Tibial artery (tissue), 4 donors: ENCODE results near the gene MIOX.

Experiments
- DNase-seq, 2 donors: peaks; one replicate each; pipeline ENCODE4 v3.0.0-alpha.2; 2019
- H3K27ac ChIP-seq, 2 donors: fragments of 200-600 bp; sonication (generic) in 1 of 2; 1 replicate in 1 of 2; 2 replicates in 1 of 2; pipeline ENCODE4 v1.5.1; 2018 to 2019; ENCODE audit warnings: mild to moderate bottlenecking in 1 of 2
- H3K27me3 ChIP-seq, 2 donors: fragments of 200-600 bp; sonication (generic) in 1 of 2; one replicate each; pipeline versions ENCODE4 v1.5.1 to v1.6.0; 2016 to 2019
- H3K36me3 ChIP-seq, 3 donors: fragments of 200-600 bp; sonication (generic) in 2 of 3; one replicate each; pipeline ENCODE4 v1.5.1; 2016 to 2019; ENCODE audit warnings: mild to moderate bottlenecking in 2 of 3
- H3K4me1 ChIP-seq, 4 donors: fragments of 200-600 bp; sonication (generic) in 2 of 4; 1 replicate in 3 of 4; 2 replicates in 1 of 4; pipeline ENCODE4 v1.5.1; 2016 to 2019
- H3K4me3 ChIP-seq, 2 donors: fragments of 200-600 bp; sonication (generic) in 1 of 2; 1 replicate in 1 of 2; 2 replicates in 1 of 2; pipeline ENCODE4 v1.5.1; 2018 to 2019; ENCODE audit warnings: mild to moderate bottlenecking in 2 of 2
- H3K9me3 ChIP-seq, 3 donors: fragments of 200-600 bp; sonication (generic) in 1 of 3; one replicate each; pipeline ENCODE4 v1.5.1; 2016 to 2019
- CTCF ChIP-seq, 2 experiments: fragments of 200-600 bp in 1 of 2; fragments of 450-650 bp in 1 of 2; IDR thresholded peaks; one replicate each; pipeline ENCODE4 v1.5.1; 2017 to 2019; ENCODE audit warnings: antibody characterized with exemption in 2 of 2, mild to moderate bottlenecking in 1 of 2, moderate library complexity in 1 of 2
- intact Hi-C: fragments of 100-400 bp; cut with DNase I; formaldehyde crosslinking; loops from one replicate; pipeline ENCODE4 v1.15.0; 2023; ENCODE audit warnings: low total_unique reads

Gene MIOX

DNA sequence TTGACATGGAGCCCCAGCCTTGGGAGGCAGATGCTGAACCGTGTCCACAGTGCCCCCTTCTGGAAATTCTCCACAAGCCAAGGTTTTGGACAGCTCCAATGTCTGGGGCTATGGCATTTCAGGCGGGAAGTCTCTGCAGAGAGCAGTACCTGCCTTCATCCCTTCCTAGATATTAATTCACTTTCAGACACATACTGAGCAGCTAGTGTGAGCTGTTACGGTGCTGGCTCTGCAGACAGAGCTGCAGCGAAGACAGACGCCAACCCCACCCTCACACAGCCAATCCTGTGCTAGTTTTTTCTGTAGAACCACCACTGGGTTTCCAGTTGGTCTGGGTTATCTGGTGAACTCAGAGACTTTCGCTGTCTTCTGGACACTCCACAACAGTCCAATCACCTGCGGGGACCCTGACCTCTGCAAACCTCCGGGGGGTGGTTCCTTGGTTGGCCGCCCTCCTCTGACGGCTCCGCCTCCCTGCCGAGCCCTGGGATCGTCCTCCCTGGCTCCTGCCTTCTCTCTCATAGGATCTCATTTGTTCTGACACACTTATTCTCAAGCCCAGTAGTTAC lies 11.7 kb downstream of the MIOX start:
- intact Hi-C loops, result no loop called here
- peak in 1 of 2 donors; percentile 55 for DNase-seq
- peak; percentile 38 to 44 for TF ChIP-seq CTCF (IDR thresholded peaks at IDR 0.05)

GRCh38 chr22:50500452-50500851 lies 13.8 kb downstream of the MIOX start:
- DNase-seq, result no peak
- intact Hi-C loops, result loop anchor here (10.0 kb wide), 1 partner anchor 256 kb away; the partner anchor contains the start of gene TUBGCP6

More for the DNA sequence above, 11.7 kb downstream of the MIOX start:
- no peak overlapping the region for H3K4me3 ChIP-seq
- H3K36me3 ChIP-seq, result peaks cover 12 to 16% (median 13%) of the 10 kb centered on the region in 3 donors
- H3K9me3 ChIP-seq, result no peaks in the 10 kb centered on the region
- H3K27ac ChIP-seq, result no peak overlapping the region
- no peaks in the 10 kb centered on the region for H3K4me1 ChIP-seq
- no peaks in the 10 kb centered on the region for H3K27me3 ChIP-seq

DNA sequence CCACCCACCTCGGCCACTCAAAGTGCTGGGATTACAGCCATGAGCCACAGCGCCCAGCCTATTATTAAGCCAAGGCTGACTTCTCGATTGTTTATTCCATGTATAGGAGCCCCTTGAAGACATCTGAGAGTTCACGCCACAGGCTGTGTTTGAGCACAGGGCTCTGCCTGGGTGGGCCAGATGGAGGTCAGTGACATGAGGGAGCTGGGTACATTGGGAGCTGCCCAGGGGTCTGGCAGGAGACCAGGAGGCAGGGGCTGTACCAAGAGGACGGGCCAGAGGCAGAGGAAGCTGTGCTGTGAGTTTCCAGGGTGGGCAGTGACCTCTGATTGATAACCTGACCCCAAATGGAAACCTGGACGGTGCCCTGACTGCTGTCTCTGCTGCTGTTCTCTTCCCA lies 15.4 kb downstream of the MIOX start:
- Histone ChIP-seq H3K27me3 (no peaks in the 10 kb centered on the region), H3K36me3 (peaks cover 32 to 40% (median 34%) of the 10 kb centered on the region in 3 donors), H3K4me3 (no peak overlapping the region), H3K27ac (no peak overlapping the region), H3K9me3 (no peaks in the 10 kb centered on the region), H3K4me1 (peaks cover 0 to 21% (median 14%) of the 10 kb centered on the region in 4 donors)
- DNase-seq, result no peak
- intact Hi-C loops, result loop anchor here (10.0 kb wide), 1 partner anchor 257 kb away; the partner anchor contains the start of gene TUBGCP6
- TF ChIP-seq CTCF (IDR thresholded peaks at IDR 0.05), result no peak

More at GRCh38 chr22:50500452-50500851, 13.8 kb downstream of the MIOX start:
- Histone ChIP-seq H3K9me3 (no peaks in the 10 kb centered on the region), H3K27ac (no peak overlapping the region), H3K4me1 (peaks cover 0 to 5% (median under 1%) of the 10 kb centered on the region in 4 donors), H3K4me3 (no peak overlapping the region), H3K36me3 (peaks cover 26 to 33% (median 29%) of the 10 kb centered on the region in 3 donors), H3K27me3 (no peaks in the 10 kb centered on the region)
- no peak for TF ChIP-seq CTCF (IDR thresholded peaks at IDR 0.05)

- no peak for TF ChIP-seq CTCF (IDR thresholded peaks at IDR 0.05)
- no peak overlapping the region for H3K4me3 ChIP-seq
- peaks cover 32 to 40% (median 34%) of the 10 kb centered on the region in 3 donors for H3K36me3 ChIP-seq
- no peak overlapping the region for H3K27ac ChIP-seq
- no peaks in the 10 kb centered on the region for H3K9me3 ChIP-seq
- peaks cover 0 to 22% (median 14%) of the 10 kb centered on the region in 4 donors for H3K4me1 ChIP-seq
- DNase-seq, result no peak
- intact Hi-C loops, result loop anchor here (10.0 kb wide), 1 partner anchor 258 kb away; the partner anchor contains the start of gene TUBGCP6
- H3K27me3 ChIP-seq, result no peaks in the 10 kb centered on the region
Measured at GRCh38 chr22:50502628-50503474, 16.2 kb downstream of the MIOX start.

DNA sequence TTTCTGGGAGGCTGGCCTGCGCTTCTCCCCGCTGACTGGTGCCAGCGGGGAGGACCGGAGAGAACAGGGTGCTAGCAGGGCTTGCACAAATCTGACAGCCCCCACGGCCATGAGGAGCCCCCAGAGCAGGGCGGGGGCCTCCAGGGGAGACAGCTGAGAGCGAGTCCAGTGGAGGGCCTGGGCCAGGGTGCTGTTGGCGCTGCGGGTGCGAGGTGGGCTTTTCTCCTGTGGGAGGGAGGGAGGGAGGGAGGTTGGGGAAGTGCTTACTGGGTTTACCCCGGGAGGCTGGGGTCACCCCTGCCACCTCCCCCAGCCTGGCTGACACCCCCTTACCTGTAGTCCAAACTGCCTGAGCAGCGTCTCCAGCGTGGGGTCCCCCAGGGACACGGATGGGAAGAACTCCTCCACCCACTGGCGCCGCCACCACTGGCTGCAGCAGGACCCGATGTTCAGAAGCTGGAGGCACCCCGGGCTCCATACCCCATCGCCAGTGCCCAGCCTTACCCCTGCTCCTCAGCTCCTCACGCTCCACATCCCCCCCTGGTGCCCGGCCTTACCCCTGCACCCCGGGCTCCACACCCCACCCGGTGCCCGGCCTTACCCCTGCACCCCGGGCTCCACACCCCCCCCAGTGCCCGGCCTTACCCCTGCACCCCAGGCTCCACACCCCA lies 17.0 kb downstream of the MIOX start:
- H3K4me3 ChIP-seq, result no peak overlapping the region
- no peak for DNase-seq
- no peaks in the 10 kb centered on the region for H3K9me3 ChIP-seq
- H3K36me3 ChIP-seq, result peaks cover 32 to 40% (median 34%) of the 10 kb centered on the region in 3 donors
- TF ChIP-seq CTCF (IDR thresholded peaks at IDR 0.05), result no peak
- intact Hi-C loops, result loop anchor here (10.0 kb wide), 1 partner anchor 259 kb away; the partner anchor contains the start of gene TUBGCP6
- H3K27ac ChIP-seq, result no peak overlapping the region
- peaks cover 0 to 24% (median 16%) of the 10 kb centered on the region in 4 donors for H3K4me1 ChIP-seq
- H3K27me3 ChIP-seq, result no peaks in the 10 kb centered on the region
